Measurements from ENCODE around the gene SIRT5. TPM values are rescaled to one million over a fixed set of nuclear protein-coding genes. Genes with fewer than 3 reads are reported as not detected.

SIRT5 gene
- total RNA-seq, 2 donors from 2014 or later, result 13.3 to 13.7 TPM

DNA sequence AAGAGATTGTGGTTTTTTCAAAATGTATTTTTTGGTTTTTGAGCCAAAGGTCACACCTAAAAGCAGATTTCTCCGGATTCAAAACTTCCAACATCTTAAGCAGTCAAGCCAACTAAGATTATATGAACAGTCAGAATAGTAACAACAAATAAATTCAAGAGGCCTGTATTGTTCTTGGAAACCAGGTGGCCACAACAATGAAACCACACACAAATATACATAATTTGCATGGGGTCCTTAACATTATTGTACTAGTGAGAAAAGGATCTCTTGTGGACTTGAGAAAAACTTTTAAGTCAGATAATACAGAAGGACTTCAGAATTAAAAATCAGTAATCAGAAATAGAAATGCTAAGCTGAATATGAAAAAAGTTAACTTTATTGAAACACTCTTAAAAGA, 81.3 kb downstream of the SIRT5 start:
- H3K36me3 ChIP-seq, result no peaks in the 10 kb centered on the region
- H3K4me3 ChIP-seq, result no peak overlapping the region
- H3K27ac ChIP-seq, result no peak overlapping the region
- TF ChIP-seq, protein P1, sequence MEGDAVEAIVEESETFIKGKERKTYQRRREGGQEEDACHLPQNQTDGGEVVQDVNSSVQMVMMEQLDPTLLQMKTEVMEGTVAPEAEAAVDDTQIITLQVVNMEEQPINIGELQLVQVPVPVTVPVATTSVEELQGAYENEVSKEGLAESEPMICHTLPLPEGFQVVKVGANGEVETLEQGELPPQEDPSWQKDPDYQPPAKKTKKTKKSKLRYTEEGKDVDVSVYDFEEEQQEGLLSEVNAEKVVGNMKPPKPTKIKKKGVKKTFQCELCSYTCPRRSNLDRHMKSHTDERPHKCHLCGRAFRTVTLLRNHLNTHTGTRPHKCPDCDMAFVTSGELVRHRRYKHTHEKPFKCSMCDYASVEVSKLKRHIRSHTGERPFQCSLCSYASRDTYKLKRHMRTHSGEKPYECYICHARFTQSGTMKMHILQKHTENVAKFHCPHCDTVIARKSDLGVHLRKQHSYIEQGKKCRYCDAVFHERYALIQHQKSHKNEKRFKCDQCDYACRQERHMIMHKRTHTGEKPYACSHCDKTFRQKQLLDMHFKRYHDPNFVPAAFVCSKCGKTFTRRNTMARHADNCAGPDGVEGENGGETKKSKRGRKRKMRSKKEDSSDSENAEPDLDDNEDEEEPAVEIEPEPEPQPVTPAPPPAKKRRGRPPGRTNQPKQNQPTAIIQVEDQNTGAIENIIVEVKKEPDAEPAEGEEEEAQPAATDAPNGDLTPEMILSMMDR (IDR thresholded peaks at IDR 0.05), result no peak
- no peaks in the 10 kb centered on the region for H3K4me1 ChIP-seq
- H3K9me3 ChIP-seq, result no peaks in the 10 kb centered on the region
- no peak overlapping the region for H3K9ac ChIP-seq (ENCODE audit: low read depth in 2 of 2, low read length in 2 of 2)
- intact Hi-C loops (cut with DNase I), result no loop called here
- no peaks in the 10 kb centered on the region for H3K27me3 ChIP-seq
- no peak for DNase-seq

DNA sequence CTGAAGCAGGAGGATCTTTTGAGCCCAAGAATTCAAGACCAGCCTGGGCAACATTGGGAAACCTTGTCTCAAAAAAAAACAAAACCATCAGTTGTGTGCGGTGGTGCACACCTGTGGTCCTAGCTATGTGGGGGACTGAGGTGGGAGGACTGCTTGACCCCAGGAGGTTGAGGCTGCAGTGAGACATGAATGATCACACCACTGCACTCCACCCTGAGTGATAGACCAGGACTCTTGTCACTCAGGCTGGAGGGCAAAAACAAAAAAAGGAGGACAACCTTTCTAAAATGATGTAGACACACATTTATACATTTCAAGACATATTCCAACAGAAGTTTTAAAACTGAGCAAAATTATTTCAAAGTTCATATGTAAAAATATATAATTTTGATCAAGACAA, 85.9 kb downstream of the SIRT5 start:
- TF ChIP-seq, protein P1 (IDR thresholded peaks at IDR 0.05), result no peak
- H3K9me3 ChIP-seq, result no peaks in the 10 kb centered on the region
- no peaks in the 10 kb centered on the region for H3K27me3 ChIP-seq
- DNase-seq, result no peak
- intact Hi-C loops (cut with DNase I), result no loop called here
- H3K36me3 ChIP-seq, result no peaks in the 10 kb centered on the region
- no peak overlapping the region for H3K9ac ChIP-seq (ENCODE audit: low read depth in 2 of 2, low read length in 2 of 2)
- H3K4me1 ChIP-seq, result no peaks in the 10 kb centered on the region
- H3K4me3 ChIP-seq, result no peak overlapping the region
- H3K27ac ChIP-seq, result no peak overlapping the region

DNA sequence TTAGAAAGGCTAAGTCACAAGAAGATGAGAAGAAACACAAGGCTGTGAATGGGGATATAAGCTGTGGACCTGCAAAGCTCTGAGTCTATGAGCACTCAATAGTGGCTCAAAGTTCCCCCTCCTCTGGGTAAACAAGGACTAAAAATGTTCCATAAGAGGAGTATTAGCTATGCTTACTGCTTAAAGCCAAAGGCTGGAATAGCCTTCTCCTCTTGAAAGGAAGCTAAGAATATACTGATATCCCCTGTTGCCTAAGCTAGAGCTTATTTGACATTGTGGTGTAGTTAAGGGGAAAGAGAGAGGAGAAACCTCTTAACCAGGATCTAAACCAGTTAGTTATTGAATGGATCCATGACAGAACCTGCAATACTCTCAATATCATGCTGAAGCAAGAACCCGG, 86.5 kb downstream of the SIRT5 start:
- DNase-seq, result no peak
- H3K4me3 ChIP-seq, result no peak overlapping the region
- no peak overlapping the region for H3K27ac ChIP-seq
- no peak overlapping the region for H3K9ac ChIP-seq (ENCODE audit: low read depth in 2 of 2, low read length in 2 of 2)
- H3K36me3 ChIP-seq, result no peaks in the 10 kb centered on the region
- intact Hi-C loops (cut with DNase I), result no loop called here
- H3K4me1 ChIP-seq, result no peaks in the 10 kb centered on the region
- H3K9me3 ChIP-seq, result no peaks in the 10 kb centered on the region
- no peaks in the 10 kb centered on the region for H3K27me3 ChIP-seq
- TF ChIP-seq, protein P1 (IDR thresholded peaks at IDR 0.05), result no peak

DNA sequence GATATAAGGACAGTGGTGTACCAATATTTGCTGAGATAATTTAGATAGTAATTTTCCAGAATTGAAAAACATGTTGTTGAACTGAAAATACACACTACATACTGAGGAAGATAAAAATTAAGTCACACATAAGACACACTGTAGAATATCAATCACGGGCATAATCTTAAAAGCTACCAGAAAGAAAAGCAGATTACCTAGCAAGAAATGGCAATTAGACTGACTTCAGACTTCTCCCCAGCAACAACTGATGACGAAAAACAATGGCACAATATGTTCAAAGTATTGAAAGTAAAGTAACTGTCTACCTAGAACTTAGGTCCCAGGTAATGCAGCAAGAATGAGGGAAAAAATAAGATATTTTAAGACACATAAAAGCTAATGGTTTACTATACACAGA, 87.2 kb downstream of the SIRT5 start:
- Histone ChIP-seq H3K27ac (no peak overlapping the region), H3K9me3 (no peaks in the 10 kb centered on the region), H3K27me3 (no peaks in the 10 kb centered on the region), H3K9ac (ENCODE audit: low read depth in 2 of 2, low read length in 2 of 2) (no peak overlapping the region), H3K4me1 (no peaks in the 10 kb centered on the region), H3K4me3 (no peak overlapping the region), H3K36me3 (no peaks in the 10 kb centered on the region)
- intact Hi-C loops (cut with DNase I), result no loop called here
- DNase-seq, result no peak
- TF ChIP-seq, protein P1 (IDR thresholded peaks at IDR 0.05), result no peak

DNA sequence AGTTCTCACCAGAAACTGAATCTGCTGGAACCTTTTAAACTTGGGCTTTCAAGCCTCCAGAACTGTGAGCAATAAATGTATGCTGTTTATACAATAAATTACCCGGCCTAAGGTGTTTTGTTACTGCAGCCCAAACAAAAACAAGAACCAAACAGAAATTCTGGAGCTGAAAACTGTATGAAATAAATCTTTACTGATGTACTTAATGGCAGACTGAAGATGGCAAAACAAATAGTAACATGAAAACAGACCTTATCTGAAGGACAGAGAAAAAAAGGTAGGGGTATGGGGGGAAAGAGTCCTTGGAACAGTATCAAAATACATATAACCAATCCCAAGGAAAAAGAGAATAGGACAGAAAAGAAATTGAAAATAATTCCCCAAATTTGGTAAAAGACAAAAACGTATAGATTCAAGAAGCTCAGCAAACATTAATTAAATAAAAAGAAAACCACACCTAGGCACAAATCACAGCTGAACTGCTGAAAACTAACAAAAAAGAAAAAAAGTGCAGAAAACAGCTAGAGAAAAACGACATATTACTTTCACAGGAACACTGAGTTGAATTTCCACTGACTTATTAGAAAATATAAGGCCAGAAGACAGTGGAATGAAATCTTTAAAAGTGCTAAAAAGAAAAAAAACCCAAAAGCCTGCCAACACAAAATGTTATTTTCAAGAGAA, 88.4 kb downstream of the SIRT5 start:
- no peaks in the 10 kb centered on the region for H3K36me3 ChIP-seq
- no peak for DNase-seq
- TF ChIP-seq, protein P1 (IDR thresholded peaks at IDR 0.05), result no peak
- no peaks in the 10 kb centered on the region for H3K27me3 ChIP-seq
- intact Hi-C loops (cut with DNase I), result no loop called here
- no peak overlapping the region for H3K27ac ChIP-seq
- no peaks in the 10 kb centered on the region for H3K4me1 ChIP-seq
- H3K4me3 ChIP-seq, result no peak overlapping the region
- H3K9ac ChIP-seq (ENCODE audit: low read depth in 2 of 2, low read length in 2 of 2), result no peak overlapping the region
- no peaks in the 10 kb centered on the region for H3K9me3 ChIP-seq
